ENCODE measurements around the gene GTF3C5.
A peak's percentile ranks its signal among the peaks of the same experiment; 100 is the strongest.
"Not testable (repeated sequence)": the region's sequence is repeated elsewhere in the genome, so short reads cannot be mapped to it uniquely, and the experiment has no call there.

Gene GTF3C5

GRCh38 chr9:133030317-133031129, at the start of gene GTF3C5:
TSS of gene GTF3C5 (plus strand) at chr9:133030997. CDS start at chr9:133031012, 15 bp downstream.
- no peaks in the 10 kb centered on the region for H3K9me3 Mint-ChIP-seq
- peak within 1 kb of the TSS; percentile 93 for H3K27ac Mint-ChIP-seq
- peak within 1 kb of the TSS; percentile 94 for H3K4me3 Mint-ChIP-seq
- peaks cover 4% of the 10 kb centered on the region for H3K36me3 Mint-ChIP-seq
- peak; percentile 99 for ATAC-seq
- no peaks in the 10 kb centered on the region for H3K27me3 Mint-ChIP-seq
- peaks cover 45% of the 10 kb centered on the region for H3K4me1 Mint-ChIP-seq

GRCh38 chr9:132982458-132982857, 48.3 kb upstream of the GTF3C5 start:
- H3K27me3 Mint-ChIP-seq = peaks cover 93% of the 10 kb centered on the region
- ATAC-seq = peak; percentile 56
- H3K27ac Mint-ChIP-seq = no peak overlapping the region
- H3K36me3 Mint-ChIP-seq = no peaks in the 10 kb centered on the region
- H3K4me3 Mint-ChIP-seq = no peak overlapping the region
- H3K9me3 Mint-ChIP-seq = no peaks in the 10 kb centered on the region
- H3K4me1 Mint-ChIP-seq = peaks cover 31% of the 10 kb centered on the region

GRCh38 chr9:132983491-132984201, 47.2 kb upstream of the GTF3C5 start:
- Mint-ChIP-seq H3K4me1 (peaks cover 20% of the 10 kb centered on the region), H3K9me3 (no peaks in the 10 kb centered on the region), H3K27ac (no peak overlapping the region), H3K36me3 (no peaks in the 10 kb centered on the region), H3K4me3 (no peak overlapping the region), H3K27me3 (peaks cover 93% of the 10 kb centered on the region)
- no peak for ATAC-seq

- no peaks in the 10 kb centered on the region for H3K36me3 Mint-ChIP-seq
- no peak overlapping the region for H3K27ac Mint-ChIP-seq
- peaks cover 91% of the 10 kb centered on the region for H3K27me3 Mint-ChIP-seq
- no peak overlapping the region for H3K4me3 Mint-ChIP-seq
- peaks cover 15% of the 10 kb centered on the region for H3K4me1 Mint-ChIP-seq
- H3K9me3 Mint-ChIP-seq = no peaks in the 10 kb centered on the region
- no peak for ATAC-seq
These were observed 46.4 kb upstream of the GTF3C5 start for GRCh38 chr9:132984202-132985070.

- H3K4me3 Mint-ChIP-seq = no peak overlapping the region
- peaks cover 11% of the 10 kb centered on the region for H3K4me1 Mint-ChIP-seq
- no peak overlapping the region for H3K27ac Mint-ChIP-seq
- H3K27me3 Mint-ChIP-seq = peaks cover 91% of the 10 kb centered on the region
- ATAC-seq = no peak
- no peaks in the 10 kb centered on the region for H3K36me3 Mint-ChIP-seq
- peaks cover under 1% of the 10 kb centered on the region for H3K9me3 Mint-ChIP-seq
These were observed 45.8 kb upstream of the GTF3C5 start for GRCh38 chr9:132985071-132985350.

- Mint-ChIP-seq H3K4me3 (no peak overlapping the region), H3K36me3 (no peaks in the 10 kb centered on the region), H3K27ac (no peak overlapping the region), H3K4me1 (peaks cover 11% of the 10 kb centered on the region), H3K27me3 (peaks cover 94% of the 10 kb centered on the region), H3K9me3 (peaks cover 5% of the 10 kb centered on the region)
- no peak for ATAC-seq
These were observed 45.3 kb upstream of the GTF3C5 start for GRCh38 chr9:132985489-132985888.

GRCh38 chr9:132986114-132986513, 44.7 kb upstream of the GTF3C5 start:
- H3K27me3 Mint-ChIP-seq = peaks cover 91% of the 10 kb centered on the region
- H3K9me3 Mint-ChIP-seq = peaks cover 5% of the 10 kb centered on the region
- no peak overlapping the region for H3K4me3 Mint-ChIP-seq
- peaks cover 11% of the 10 kb centered on the region for H3K4me1 Mint-ChIP-seq
- no peak overlapping the region for H3K27ac Mint-ChIP-seq
- ATAC-seq = no peak
- H3K36me3 Mint-ChIP-seq = no peaks in the 10 kb centered on the region

- H3K36me3 Mint-ChIP-seq = no peaks in the 10 kb centered on the region
- H3K27ac Mint-ChIP-seq = no peak overlapping the region
- H3K9me3 Mint-ChIP-seq = peaks cover 5% of the 10 kb centered on the region
- peaks cover 10% of the 10 kb centered on the region for H3K4me1 Mint-ChIP-seq
- no peak for ATAC-seq
- peaks cover 91% of the 10 kb centered on the region for H3K27me3 Mint-ChIP-seq
- no peak overlapping the region for H3K4me3 Mint-ChIP-seq
These were observed 43.9 kb upstream of the GTF3C5 start for GRCh38 chr9:132986640-132987620.

GRCh38 chr9:132988244-132989013, 42.4 kb upstream of the GTF3C5 start:
- peak; percentile 4 for ATAC-seq
- no peak overlapping the region for H3K27ac Mint-ChIP-seq
- no peak overlapping the region for H3K4me3 Mint-ChIP-seq
- H3K36me3 Mint-ChIP-seq = no peaks in the 10 kb centered on the region
- peaks cover 5% of the 10 kb centered on the region for H3K9me3 Mint-ChIP-seq
- H3K4me1 Mint-ChIP-seq = no peaks in the 10 kb centered on the region
- peaks cover 91% of the 10 kb centered on the region for H3K27me3 Mint-ChIP-seq

- Mint-ChIP-seq H3K9me3 (peaks cover 5% of the 10 kb centered on the region), H3K36me3 (no peaks in the 10 kb centered on the region), H3K4me3 (no peak overlapping the region), H3K27ac (no peak overlapping the region), H3K27me3 (peaks cover 91% of the 10 kb centered on the region), H3K4me1 (no peaks in the 10 kb centered on the region)
- ATAC-seq = no peak
These were observed 41.8 kb upstream of the GTF3C5 start for GRCh38 chr9:132989014-132989310.

- peaks cover 4% of the 10 kb centered on the region for H3K4me1 Mint-ChIP-seq
- no peaks in the 10 kb centered on the region for H3K36me3 Mint-ChIP-seq
- H3K4me3 Mint-ChIP-seq = no peak overlapping the region
- no peak for ATAC-seq
- no peak overlapping the region for H3K27ac Mint-ChIP-seq
- H3K27me3 Mint-ChIP-seq = peaks cover 91% of the 10 kb centered on the region
- peaks cover 5% of the 10 kb centered on the region for H3K9me3 Mint-ChIP-seq
These were observed 41.3 kb upstream of the GTF3C5 start for GRCh38 chr9:132989414-132989996.

GRCh38 chr9:132989998-132990557, 40.7 kb upstream of the GTF3C5 start:
- H3K27me3 Mint-ChIP-seq = peaks cover 94% of the 10 kb centered on the region
- ATAC-seq, H3K4me3 Mint-ChIP-seq, H3K27ac Mint-ChIP-seq, H3K9me3 Mint-ChIP-seq, H3K4me1 Mint-ChIP-seq, H3K36me3 Mint-ChIP-seq: not testable (repeated sequence)

- H3K27me3 Mint-ChIP-seq = peaks cover 90% of the 10 kb centered on the region
- no peak overlapping the region for H3K4me3 Mint-ChIP-seq
- ATAC-seq = no peak
- no peaks in the 10 kb centered on the region for H3K36me3 Mint-ChIP-seq
- H3K4me1 Mint-ChIP-seq = peaks cover 12% of the 10 kb centered on the region
- peaks cover 5% of the 10 kb centered on the region for H3K9me3 Mint-ChIP-seq
- no peak overlapping the region for H3K27ac Mint-ChIP-seq
These were observed 40.0 kb upstream of the GTF3C5 start for GRCh38 chr9:132990781-132991180.
